Uterus (tissue), 2 donors: ENCODE measurements around the gene RAPGEF2.

Experiments used
- POLR2A ChIP-seq, 2 donors: fragments of 450-650 bp; IDR thresholded peaks; one replicate each; pipeline ENCODE4 v1.6.1; 2016; ENCODE audit warnings: antibody characterized with exemption in 2 of 2, mild to moderate bottlenecking in 1 of 2, moderate library complexity in 1 of 2
- TF ChIP-seq, protein P1 (sequence below), 4 experiments: fragments of 200-600 bp in 2 of 4; fragments of 450-650 bp in 2 of 4; sonication (generic) in 2 of 4; IDR thresholded peaks; one replicate each; pipeline ENCODE4 v1.5.1; 2016 to 2019; ENCODE audit warnings: antibody characterized with exemption in 4 of 4, mild to moderate bottlenecking in 2 of 4, moderate library complexity in 1 of 4

GRCh38 chr4:159341522-159341921 lies 238.6 kb downstream of the RAPGEF2 start:
- TF ChIP-seq, protein P1, sequence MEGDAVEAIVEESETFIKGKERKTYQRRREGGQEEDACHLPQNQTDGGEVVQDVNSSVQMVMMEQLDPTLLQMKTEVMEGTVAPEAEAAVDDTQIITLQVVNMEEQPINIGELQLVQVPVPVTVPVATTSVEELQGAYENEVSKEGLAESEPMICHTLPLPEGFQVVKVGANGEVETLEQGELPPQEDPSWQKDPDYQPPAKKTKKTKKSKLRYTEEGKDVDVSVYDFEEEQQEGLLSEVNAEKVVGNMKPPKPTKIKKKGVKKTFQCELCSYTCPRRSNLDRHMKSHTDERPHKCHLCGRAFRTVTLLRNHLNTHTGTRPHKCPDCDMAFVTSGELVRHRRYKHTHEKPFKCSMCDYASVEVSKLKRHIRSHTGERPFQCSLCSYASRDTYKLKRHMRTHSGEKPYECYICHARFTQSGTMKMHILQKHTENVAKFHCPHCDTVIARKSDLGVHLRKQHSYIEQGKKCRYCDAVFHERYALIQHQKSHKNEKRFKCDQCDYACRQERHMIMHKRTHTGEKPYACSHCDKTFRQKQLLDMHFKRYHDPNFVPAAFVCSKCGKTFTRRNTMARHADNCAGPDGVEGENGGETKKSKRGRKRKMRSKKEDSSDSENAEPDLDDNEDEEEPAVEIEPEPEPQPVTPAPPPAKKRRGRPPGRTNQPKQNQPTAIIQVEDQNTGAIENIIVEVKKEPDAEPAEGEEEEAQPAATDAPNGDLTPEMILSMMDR (IDR thresholded peaks at IDR 0.05), result no peak
- TF ChIP-seq POLR2A (IDR thresholded peaks at IDR 0.05), result no peak
